K562 (cell line): ENCODE measurements around the gene HINT3. TPM values are rescaled to one million over a fixed set of nuclear protein-coding genes. Genes with fewer than 3 reads are reported as not detected.

Experiments
- DMBX1 ChIP-seq: fragments of 250-450 bp; sonication (Bioruptor Pico); IDR thresholded peaks from 2 replicates; pipeline ENCODE4 v1.8.0; 2022; ENCODE audit warnings: inconsistent platforms, mild to moderate bottlenecking, moderate library complexity, borderline replicate concordance
- EHMT2 ChIP-seq: fragments of 450-650 bp; IDR thresholded peaks from 2 replicates; pipeline ENCODE4 v1.6.1; 2018; ENCODE audit warnings: antibody characterized with exemption
- GATAD2B ChIP-seq: fragments of 450-650 bp; IDR thresholded peaks from 2 replicates; pipeline ENCODE4 v1.6.1; 2017; ENCODE audit warnings: mild to moderate bottlenecking, borderline replicate concordance
- HDAC1 ChIP-seq, 2 experiments: fragments of 450-650 bp; IDR thresholded peaks; 2 replicates each; pipeline ENCODE4 v1.6.1; 2016 to 2017; ENCODE audit warnings: inconsistent platforms in 1 of 2, mild to moderate bottlenecking in 1 of 2, moderate library complexity in 1 of 2
- JUND ChIP-seq, 2 experiments: IDR thresholded peaks; 2 replicates in 1 of 2; 3 replicates in 1 of 2; pipeline ENCODE4 v1.6.1; 2011; ENCODE audit warnings: borderline replicate concordance in 2 of 2, low read depth in 2 of 2, low read length in 2 of 2, improper control_type of control experiment in 1 of 2, missing biosample characterization in 1 of 2, missing genetic modification characterization in 1 of 2, missing genetic modification reagents in 1 of 2
- MCM5 ChIP-seq: fragments of 450-650 bp; IDR thresholded peaks from 2 replicates; pipeline ENCODE4 v1.6.1; 2016; ENCODE audit warnings: low read depth
- TCF3 ChIP-seq: sonication (generic); formaldehyde crosslinking; IDR thresholded peaks from 2 replicates; pipeline ENCODE4 v1.4.0; 2020; ENCODE audit warnings: mild to moderate bottlenecking, missing genetic modification reagents
- ZBTB17 ChIP-seq: fragments of 450-650 bp; formaldehyde crosslinking; IDR thresholded peaks from 2 replicates; pipeline ENCODE4 v1.4.0; 2020; ENCODE audit warnings: mild to moderate bottlenecking
- ZKSCAN8 ChIP-seq: fragments of 200-800 bp; sonication (Bioruptor generic); IDR thresholded peaks from 2 replicates; pipeline ENCODE4 v1.6.1; 2016; ENCODE audit warnings: missing genetic modification characterization, missing compliant biosample characterization
- polyA plus RNA-seq, 8 experiments: library from polyadenylated mRNA; depleted of rRNA in 4 of 8; stranded (reverse) in 5 of 8; unstranded in 3 of 8; fragments of >200 nt; fragmentation: Nextera tagmentation in 2 of 8; fragmentation: Illumina TruSeq in 1 of 8; extraction: Ambion mirVana in 2 of 8; extraction: Trizol in 1 of 8; gene quantifications; 2 replicates each; pipeline versions ENCODE4 v1.2.1 to v1.2.3, GENCODE V29; 2011 to 2014; ENCODE audit warnings: inconsistent platforms in 1 of 8, missing spikeins in 1 of 8
- total RNA-seq, 7 experiments: library from RNA; depleted of rRNA in 6 of 7; stranded (reverse); fragments of >200 nt in 6 of 7; fragmentation: Illumina TruSeq in 2 of 7; extraction: Trizol in 2 of 7; gene quantifications; 2 replicates each; pipeline versions ENCODE4 v1.2.1 to v1.2.3, GENCODE V29; 2011 to 2021; ENCODE audit warnings: low replicate concordance in 1 of 7
- TF ChIP-seq, protein P1 (sequence below), 2 experiments: fragments of 450-650 bp in 1 of 2; sonication (generic) in 1 of 2; formaldehyde crosslinking in 1 of 2; IDR thresholded peaks; 2 replicates each; pipeline versions ENCODE4 v1.7.1 to v1.9.0; 2016 to 2022; ENCODE audit warnings: inconsistent platforms in 1 of 2, mild to moderate bottlenecking in 1 of 2, missing genetic modification reagents in 1 of 2
- TF ChIP-seq, protein P2 (sequence below), 2 experiments: fragments of 450-650 bp; IDR thresholded peaks; 2 replicates each; pipeline ENCODE4 v1.6.1; 2016
- TF ChIP-seq, protein P3 (sequence below): sonication (generic); formaldehyde crosslinking; IDR thresholded peaks from 2 replicates; pipeline ENCODE4 v1.8.0; 2022; ENCODE audit warnings: mild to moderate bottlenecking, missing genetic modification reagents, borderline replicate concordance

The HINT3 gene
- total and polyA plus RNA-seq, 9 of the 15 experiments (the other 6 are each of a cell fraction or from before 2014, with no cell fraction given): 1.4 to 16.6 (median 10.8) TPM

DNA sequence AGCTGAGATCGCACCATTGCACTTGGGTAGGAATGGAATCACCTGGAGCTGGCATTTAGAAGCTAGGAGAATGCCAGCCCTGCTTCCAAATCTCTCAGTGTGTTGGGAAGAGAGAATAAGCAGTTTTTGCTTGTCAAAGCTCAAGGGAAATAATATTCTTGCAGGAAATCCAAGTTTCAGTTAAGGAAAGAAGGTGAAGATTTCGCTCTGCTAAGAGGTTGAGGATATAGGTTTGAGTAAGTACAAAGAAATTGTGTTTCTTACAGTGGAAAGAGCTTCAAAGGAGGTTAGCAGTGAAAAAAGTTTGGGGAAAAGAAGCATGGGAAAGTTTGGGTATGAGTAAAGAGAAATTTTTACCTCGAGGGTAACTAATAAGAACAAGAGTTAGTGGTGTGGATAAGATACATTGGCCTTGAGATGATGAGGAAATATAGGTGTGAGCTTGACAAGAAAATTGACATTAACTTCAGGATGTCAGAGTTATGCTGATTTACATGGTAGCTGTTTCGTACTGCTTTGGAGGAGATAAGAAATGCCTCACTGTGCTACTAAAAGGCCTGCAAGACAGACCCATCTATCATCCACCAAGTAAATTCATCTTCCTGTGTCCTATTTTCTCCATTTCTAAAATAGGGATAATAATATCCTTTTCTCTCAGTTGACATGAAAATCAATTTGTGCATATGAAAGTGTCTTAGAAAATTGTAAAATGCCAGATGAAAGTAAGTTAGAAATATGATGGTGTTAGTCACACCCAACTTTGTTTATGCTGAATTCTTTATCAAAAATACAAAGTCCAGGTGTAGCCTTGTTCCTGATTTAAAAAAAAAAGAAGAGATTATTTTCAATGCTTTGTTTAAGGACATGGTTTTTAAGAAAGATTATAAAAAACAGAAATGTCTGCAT is 12.8 kb upstream of the HINT3 start (continued):
- TF ChIP-seq, protein P1, sequence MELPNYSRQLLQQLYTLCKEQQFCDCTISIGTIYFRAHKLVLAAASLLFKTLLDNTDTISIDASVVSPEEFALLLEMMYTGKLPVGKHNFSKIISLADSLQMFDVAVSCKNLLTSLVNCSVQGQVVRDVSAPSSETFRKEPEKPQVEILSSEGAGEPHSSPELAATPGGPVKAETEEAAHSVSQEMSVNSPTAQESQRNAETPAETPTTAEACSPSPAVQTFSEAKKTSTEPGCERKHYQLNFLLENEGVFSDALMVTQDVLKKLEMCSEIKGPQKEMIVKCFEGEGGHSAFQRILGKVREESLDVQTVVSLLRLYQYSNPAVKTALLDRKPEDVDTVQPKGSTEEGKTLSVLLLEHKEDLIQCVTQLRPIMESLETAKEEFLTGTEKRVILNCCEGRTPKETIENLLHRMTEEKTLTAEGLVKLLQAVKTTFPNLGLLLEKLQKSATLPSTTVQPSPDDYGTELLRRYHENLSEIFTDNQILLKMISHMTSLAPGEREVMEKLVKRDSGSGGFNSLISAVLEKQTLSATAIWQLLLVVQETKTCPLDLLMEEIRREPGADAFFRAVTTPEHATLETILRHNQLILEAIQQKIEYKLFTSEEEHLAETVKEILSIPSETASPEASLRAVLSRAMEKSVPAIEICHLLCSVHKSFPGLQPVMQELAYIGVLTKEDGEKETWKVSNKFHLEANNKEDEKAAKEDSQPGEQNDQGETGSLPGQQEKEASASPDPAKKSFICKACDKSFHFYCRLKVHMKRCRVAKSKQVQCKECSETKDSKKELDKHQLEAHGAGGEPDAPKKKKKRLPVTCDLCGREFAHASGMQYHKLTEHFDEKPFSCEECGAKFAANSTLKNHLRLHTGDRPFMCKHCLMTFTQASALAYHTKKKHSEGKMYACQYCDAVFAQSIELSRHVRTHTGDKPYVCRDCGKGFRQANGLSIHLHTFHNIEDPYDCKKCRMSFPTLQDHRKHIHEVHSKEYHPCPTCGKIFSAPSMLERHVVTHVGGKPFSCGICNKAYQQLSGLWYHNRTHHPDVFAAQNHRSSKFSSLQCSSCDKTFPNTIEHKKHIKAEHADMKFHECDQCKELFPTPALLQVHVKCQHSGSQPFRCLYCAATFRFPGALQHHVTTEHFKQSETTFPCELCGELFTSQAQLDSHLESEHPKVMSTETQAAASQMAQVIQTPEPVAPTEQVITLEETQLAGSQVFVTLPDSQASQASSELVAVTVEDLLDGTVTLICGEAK (IDR thresholded peaks at IDR 0.05): peak; percentile 51; the same call in 1 of the 2 replicates
- TF ChIP-seq, protein P1 (CRISPR knock-in tag; IDR thresholded peaks at IDR 0.05): no peak
- TF ChIP-seq MCM5 (no peak), ZBTB17 (CRISPR knock-in tag) (no peak), EHMT2 (peak; percentile 79), DMBX1 (CRISPR knock-in tag) (0 out of 2 replicates have a peak, but pooled peaks have one; percentile 43), TCF3 (peak; percentile 71), GATAD2B (no peak), ZKSCAN8 (no peak), JUND (IDR thresholded peaks at IDR 0.05; ENCODE audit: borderline replicate concordance, low read depth, low read length) (no peak), JUND (tag; IDR thresholded peaks at IDR 0.05; ENCODE audit: borderline replicate concordance, low read depth, low read length) (peak; percentile 41; the same call in 2 of the 3 replicates), HDAC1 (IDR thresholded peaks at IDR 0.05) (0 out of 4 replicates have a peak, but pooled peaks of 1 of the 2 experiments have one; percentile 26)
- TF ChIP-seq, protein P2, sequence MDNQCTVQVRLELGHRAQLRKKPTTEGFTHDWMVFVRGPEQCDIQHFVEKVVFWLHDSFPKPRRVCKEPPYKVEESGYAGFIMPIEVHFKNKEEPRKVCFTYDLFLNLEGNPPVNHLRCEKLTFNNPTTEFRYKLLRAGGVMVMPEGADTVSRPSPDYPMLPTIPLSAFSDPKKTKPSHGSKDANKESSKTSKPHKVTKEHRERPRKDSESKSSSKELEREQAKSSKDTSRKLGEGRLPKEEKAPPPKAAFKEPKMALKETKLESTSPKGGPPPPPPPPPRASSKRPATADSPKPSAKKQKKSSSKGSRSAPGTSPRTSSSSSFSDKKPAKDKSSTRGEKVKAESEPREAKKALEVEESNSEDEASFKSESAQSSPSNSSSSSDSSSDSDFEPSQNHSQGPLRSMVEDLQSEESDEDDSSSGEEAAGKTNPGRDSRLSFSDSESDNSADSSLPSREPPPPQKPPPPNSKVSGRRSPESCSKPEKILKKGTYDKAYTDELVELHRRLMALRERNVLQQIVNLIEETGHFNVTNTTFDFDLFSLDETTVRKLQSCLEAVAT (IDR thresholded peaks at IDR 0.05): peak; percentile 37 to 59; a peak in 1 of 4 replicates
- TF ChIP-seq, protein P3, sequence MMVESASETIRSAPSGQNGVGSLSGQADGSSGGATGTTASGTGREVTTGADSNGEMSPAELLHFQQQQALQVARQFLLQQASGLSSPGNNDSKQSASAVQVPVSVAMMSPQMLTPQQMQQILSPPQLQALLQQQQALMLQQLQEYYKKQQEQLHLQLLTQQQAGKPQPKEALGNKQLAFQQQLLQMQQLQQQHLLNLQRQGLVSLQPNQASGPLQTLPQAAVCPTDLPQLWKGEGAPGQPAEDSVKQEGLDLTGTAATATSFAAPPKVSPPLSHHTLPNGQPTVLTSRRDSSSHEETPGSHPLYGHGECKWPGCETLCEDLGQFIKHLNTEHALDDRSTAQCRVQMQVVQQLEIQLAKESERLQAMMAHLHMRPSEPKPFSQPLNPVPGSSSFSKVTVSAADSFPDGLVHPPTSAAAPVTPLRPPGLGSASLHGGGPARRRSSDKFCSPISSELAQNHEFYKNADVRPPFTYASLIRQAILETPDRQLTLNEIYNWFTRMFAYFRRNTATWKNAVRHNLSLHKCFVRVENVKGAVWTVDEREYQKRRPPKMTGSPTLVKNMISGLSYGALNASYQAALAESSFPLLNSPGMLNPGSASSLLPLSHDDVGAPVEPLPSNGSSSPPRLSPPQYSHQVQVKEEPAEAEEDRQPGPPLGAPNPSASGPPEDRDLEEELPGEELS (CRISPR knock-in tag): no peak
